Measurements from ENCODE around the gene CPA1.

Gene CPA1

GRCh38 chr7:130394421-130395195 is 14.3 kb downstream of the CPA1 start:
- DNase-seq (ENCODE audit: low read depth, low spot score), result no peak

- DNase-seq (ENCODE audit: low read depth, low spot score), result no peak
Observed at GRCh38 chr7:130395421-130395820, 15.1 kb downstream of the CPA1 start.

DNA sequence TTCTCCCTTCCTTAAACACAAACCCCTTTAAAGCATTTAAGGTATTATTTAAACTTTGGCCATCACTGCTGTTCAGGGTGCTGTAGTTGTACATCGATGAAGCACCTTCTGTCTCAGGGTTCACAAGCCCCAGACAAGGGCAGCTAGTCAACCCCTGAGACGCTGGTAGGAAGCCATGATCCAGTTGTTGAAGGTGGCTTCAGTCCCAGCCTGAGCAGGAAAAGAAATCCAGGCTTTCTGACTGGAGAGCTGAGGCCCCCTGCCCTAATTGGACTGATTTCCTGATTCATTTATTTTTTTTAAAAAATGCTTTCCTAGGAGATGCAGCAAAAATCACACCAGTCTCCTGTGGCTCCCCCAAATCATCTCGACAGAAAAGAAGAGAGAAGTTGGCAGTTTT is 15.8 kb downstream of the CPA1 start:
- no peak for DNase-seq (ENCODE audit: low read depth, low spot score)

- no peak for DNase-seq (ENCODE audit: low read depth, low spot score)
Observed at GRCh38 chr7:130397051-130397757, 16.9 kb downstream of the CPA1 start.

GRCh38 chr7:130397758-130398073 is 17.4 kb downstream of the CPA1 start:
- no peak for DNase-seq (ENCODE audit: low read depth, low spot score)

DNA sequence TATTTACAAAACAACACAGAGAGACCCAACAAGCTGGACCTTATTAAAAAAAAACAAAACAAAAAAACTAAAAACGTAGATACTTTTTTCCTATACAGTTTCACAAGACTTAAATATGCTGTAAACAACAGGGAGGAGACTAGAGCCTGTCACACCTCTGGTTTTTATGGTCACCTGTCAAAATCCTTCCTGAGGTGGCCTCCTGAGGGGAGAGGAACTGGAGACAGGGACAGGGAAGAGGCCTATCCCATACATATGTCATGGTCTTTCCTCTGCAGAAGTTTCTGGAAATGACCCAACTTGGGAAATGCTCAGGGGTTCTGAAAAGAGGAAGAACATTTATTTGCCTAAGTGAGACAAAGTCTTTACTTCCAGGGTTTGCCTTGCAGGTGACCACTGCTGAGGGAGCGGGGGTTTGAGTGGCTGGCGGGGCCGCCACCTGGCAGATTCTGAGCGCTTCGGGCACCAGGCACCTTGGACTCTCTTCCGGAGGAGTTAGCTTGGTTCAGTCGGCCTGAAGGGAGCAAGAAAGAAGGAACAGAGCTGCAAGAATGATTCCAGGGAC is 18.3 kb downstream of the CPA1 start:
- DNase-seq (ENCODE audit: low read depth, low spot score), result no peak

- DNase-seq (ENCODE audit: low read depth, low spot score), result peak; percentile 39
Observed at GRCh38 chr7:130400120-130400572, 19.9 kb downstream of the CPA1 start.

DNA sequence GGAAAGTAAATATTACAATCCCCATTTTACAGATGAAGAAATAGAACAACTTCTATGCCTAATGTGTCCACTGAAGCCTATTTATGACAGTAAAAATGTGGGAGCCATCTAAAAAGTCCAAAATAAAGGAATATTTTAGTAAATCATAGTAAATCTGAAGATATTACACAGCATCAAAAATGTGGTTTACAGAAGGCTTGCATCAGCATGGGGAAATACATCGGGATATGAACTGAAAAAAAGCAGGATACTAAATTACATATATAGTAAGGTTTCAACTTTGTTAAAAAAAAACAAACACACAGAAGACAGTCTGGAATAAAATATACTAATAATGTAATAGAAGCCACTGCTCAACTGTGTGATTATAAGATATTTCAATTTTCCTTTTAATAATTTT is 20.8 kb downstream of the CPA1 start:
- DNase-seq (ENCODE audit: low read depth, low spot score), result no peak

- DNase-seq (ENCODE audit: low read depth, low spot score), result no peak
Observed at GRCh38 chr7:130401578-130401977, 21.3 kb downstream of the CPA1 start.

DNA sequence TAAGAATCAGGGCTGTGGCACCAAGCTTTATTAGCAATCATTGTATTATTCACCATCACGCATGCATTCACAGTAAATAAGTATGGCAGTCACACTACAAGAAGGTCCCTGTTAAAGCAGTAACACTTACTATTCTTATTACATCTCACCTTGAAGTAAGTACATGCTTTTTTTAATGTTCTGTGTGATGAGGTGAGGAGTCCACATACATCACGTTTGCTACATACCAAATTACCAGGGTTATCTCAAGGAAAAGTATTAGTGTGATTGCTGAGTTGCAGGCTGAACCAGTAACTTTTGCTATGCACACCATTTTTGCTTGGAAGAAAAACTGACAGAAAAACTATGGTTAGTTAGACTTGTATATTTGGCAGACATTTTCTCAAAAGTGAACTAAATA is 24.7 kb downstream of the CPA1 start:
- no peak for DNase-seq (ENCODE audit: low read depth, low spot score)

DNA sequence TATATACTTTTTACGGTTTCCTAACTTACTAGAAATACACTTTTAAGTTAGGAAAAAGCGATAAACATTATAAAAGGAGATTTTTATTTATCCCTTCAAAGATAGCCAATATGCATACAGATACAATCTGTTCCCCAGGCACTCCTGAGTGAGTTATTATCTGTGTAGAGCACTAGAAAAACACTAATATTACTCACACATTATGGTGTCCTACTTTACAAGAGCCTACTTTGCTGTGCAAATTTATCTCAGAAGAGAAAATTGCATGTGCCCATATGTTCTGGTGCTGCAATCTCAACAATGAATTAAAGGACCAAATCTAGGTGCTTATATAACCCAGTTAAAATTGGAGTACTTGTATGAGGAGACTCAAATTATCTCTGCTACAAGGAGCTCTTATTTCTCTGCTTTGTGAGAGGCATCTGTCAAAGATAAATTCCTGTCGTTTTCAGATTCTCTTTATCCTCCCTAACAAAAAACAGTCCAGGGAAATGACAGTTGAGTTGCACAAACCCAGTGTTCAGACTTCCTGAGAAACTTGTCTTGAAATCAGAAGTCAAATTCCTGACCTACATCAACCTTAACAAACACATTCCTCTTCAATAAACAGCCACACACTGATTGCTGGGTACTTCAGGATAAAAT is 28.9 kb downstream of the CPA1 start:
- no peak for DNase-seq (ENCODE audit: low read depth, low spot score)

- DNase-seq (ENCODE audit: low read depth, low spot score), result no peak
Observed at GRCh38 chr7:130409712-130410072, 29.4 kb downstream of the CPA1 start.

DNA sequence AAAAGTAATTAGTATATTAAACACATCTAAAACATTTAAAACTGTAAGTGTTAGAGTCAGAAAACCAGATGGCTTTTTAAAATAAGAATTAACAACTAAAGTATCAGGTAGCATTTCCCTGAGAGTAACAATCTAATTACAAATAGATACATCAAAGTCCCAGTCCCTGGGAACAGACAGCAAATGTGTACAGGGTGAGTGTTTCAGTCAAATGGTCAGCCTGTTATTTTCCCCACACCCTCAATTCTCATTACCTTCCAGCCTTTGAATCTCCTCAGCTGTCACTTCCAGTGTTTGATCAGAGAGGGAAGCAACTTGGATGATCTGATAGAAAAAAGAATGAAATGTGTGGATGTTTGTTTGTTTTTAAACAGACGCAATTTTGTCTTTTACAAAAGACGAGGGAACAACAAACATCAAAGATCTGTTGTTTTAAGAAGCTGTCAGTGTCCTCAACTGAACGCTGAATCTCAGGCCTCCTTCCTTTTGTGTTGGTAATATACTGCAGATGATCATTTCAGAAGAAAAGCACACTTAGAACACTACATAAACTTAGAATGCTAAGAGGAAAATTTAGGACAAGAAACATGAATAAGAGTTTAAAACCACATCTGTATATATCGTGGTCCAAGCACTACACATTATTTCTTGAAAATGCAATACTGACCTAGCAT is 30.7 kb downstream of the CPA1 start:
- no peak for DNase-seq (ENCODE audit: low read depth, low spot score)

DNA sequence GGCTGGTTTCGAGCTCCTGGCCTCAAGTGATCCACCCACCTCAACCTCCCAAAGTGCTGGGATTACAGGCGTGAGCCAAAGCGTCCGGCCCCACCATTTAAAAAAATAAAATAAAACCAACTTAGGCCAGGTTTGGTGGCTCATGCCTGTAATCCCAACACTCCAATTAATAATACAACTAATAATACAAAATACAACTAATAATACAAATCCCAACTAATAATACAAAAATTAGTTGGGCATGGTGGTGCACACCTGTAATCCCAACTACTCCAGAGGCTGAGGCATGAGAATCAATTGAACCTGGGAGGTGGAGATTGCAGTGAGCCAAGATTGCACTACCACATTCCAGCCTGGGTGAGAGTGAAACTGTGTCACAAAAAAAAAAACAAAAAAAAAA is 32.9 kb downstream of the CPA1 start:
- DNase-seq (ENCODE audit: low read depth, low spot score), result no peak

GRCh38 chr7:130415006-130415405 is 34.7 kb downstream of the CPA1 start:
- no peak for DNase-seq (ENCODE audit: low read depth, low spot score)

GRCh38 chr7:130417213-130417612 is 36.9 kb downstream of the CPA1 start:
- no peak for DNase-seq (ENCODE audit: low read depth, low spot score)

DNA sequence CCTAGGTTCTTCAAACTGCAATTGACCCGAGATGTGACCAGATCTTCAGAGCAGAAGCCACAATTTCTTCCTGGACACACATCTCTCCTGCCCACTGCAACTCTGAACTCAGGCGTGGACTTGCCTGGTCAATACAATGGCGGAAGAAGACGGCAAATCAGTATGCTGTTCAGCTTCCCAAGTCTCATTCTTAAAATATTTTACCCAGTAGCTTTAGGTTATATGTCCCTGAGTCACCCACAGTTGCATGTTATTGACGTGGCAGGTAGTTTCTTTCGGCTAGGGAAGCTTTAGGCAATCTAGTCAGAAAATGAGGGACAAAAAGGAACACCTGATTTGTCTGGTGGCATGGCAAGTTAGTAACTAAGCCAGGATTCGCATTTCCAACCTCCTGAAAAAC is 38.0 kb downstream of the CPA1 start:
- peak; percentile 50 for DNase-seq (ENCODE audit: low read depth, low spot score)

DNA sequence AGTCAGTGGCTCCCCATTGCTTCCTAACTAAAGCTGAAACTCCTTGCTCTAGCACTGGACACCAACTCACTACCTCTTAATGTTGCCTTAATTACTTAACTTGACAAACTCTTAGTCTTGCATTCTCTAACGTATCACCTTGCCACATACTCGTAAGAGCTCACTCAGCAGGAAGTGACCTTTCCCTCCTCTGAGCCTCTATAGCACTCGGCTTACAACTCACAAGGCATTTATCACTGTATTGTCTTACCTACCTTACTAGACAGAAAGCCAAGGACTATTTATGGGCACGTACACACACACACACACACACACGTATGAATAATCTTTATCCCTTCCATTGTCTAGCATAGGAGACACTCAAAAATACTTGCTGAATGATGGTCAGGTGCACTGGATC is 39.4 kb downstream of the CPA1 start:
- DNase-seq (ENCODE audit: low read depth, low spot score), result no peak

- no peak for DNase-seq (ENCODE audit: low read depth, low spot score)
Observed at GRCh38 chr7:130420943-130421578, 40.8 kb downstream of the CPA1 start.

DNA sequence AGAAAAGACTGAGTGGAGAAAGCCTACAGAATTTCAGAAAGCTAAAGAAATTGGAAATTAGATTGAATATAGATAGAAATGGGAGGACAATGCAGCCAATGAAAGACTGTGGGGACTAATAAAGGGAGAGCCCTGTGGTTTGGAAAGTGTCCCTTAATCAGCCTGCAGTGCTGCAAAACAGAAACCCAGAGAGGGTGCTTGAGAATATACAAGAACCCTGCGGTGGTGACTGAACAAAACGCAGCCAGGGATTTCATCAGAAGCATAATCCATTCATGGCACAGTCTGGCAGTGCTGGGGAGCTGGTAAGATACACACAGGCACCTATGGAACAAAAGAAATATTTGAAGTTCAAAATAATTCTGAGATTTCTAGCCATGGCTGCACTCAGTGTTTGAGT is 41.4 kb downstream of the CPA1 start:
- DNase-seq (ENCODE audit: low read depth, low spot score), result peak; percentile 68

DNA sequence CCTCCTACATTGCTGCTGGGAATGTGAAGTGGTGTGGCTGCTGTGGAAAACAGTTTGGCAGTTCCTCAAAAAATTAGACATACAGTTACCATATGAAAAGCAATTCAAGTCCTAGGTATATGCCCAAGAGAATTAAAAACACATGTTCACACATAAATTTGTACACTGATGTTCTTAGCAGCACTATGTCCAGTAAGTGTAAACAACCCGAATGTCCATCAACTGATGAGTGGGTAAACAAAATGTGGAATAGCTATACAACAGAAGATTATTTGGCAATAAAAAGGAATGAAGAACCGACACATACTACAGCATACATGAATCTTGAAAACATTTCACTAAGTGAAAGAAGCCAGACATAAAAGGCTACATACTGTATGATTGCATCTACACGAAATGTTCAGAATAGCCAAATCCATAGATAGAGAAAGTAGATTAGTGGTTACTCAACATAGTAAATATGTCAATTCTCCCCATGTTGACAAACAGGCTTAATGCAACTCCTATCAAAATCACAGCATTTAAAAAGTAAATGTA is 43.3 kb downstream of the CPA1 start:
- no peak for DNase-seq (ENCODE audit: low read depth, low spot score)
